Middle frontal gyrus (tissue), 1 donor: ENCODE data around the gene CRAT.

Source experiments
- DNase-seq: peaks from one replicate; pipeline ENCODE4 v3.0.0-alpha.2; 2015; ENCODE audit warnings: low spot score; ENCODE audit errors: extremely low spot score

Gene CRAT

DNA sequence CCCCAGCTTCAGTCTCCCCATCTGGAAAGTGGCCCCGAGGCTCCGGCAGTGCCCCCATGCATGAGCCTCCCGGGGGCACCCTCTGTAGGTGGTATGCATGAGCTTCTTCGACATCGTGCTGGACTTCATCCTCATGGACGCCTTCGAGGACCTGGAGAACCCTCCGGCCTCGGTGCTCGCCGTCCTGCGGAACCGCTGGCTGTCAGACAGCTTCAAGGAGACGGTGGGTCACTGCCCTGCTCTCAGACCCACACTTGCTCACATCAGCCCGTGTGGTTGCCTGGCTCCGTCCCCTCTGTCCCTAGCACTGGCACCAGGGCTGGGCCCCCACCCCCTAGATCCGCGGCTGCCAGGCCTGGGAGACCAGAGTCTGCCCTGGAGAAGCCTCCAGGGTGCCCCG lies 42.5 kb downstream of the CRAT start:
- DNase-seq = no peak

DNA sequence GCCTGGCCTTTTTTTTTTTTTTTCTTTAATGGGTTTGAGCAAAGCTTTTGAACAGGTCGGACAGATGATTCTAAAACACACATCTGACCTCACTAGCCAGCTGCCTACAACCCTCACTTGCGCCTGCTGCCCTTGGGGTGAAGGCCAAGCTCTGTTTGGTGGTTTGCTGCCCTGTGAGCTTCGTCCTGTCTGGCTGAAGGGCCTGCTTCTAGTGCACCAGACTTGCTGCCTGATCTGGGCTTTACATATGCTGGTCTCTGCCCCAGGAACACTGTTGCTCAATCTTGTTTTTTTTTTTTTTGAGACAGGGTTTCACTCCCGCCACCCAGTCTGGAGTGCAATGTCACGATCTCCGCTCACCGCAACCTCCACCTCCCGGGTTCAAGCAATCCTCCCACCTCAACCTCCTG lies 46.1 kb downstream of the CRAT start:
- no peak for DNase-seq

DNA sequence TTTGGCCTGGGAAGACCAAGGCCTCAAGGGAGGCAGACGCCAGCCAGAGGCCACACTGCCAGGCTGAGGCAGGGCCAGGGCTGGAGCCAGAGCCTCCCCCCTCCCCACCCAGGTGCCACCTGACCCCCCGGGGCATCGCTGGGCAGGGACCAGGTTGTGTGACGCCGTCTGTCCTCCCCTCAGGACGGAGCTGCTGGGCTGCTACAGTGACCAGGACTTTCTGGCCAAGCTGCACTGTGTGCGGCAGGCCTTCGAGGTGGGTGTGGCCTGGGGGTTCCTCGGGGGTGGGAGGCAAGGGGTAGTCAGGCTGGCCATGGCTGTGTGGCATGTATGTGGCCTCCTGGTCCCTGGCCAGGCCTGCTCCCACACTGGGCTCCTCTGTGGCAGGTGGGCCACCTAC lies 47.5 kb downstream of the CRAT start:
- DNase-seq = no peak

DNA sequence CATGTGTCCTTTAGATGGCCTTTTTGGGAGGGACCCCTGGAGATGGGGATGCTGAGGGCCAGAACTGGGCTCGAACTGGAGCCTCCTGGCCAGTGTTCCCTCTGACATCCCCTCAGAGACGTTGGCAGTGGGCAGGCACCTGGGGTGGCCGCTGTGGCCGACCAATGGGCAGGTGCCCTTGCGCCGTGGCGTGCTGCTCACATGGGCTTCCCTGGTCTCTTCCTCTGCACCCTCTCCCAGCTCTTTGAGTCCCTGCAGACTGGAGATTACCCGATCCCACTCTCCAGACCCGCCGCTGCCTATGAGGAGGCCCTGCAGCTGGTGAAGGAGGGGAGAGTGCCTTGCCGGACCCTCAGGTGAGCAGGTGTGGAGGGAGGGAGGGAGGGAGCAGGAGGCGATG lies 49.6 kb downstream of the CRAT start:
- DNase-seq = no peak

DNA sequence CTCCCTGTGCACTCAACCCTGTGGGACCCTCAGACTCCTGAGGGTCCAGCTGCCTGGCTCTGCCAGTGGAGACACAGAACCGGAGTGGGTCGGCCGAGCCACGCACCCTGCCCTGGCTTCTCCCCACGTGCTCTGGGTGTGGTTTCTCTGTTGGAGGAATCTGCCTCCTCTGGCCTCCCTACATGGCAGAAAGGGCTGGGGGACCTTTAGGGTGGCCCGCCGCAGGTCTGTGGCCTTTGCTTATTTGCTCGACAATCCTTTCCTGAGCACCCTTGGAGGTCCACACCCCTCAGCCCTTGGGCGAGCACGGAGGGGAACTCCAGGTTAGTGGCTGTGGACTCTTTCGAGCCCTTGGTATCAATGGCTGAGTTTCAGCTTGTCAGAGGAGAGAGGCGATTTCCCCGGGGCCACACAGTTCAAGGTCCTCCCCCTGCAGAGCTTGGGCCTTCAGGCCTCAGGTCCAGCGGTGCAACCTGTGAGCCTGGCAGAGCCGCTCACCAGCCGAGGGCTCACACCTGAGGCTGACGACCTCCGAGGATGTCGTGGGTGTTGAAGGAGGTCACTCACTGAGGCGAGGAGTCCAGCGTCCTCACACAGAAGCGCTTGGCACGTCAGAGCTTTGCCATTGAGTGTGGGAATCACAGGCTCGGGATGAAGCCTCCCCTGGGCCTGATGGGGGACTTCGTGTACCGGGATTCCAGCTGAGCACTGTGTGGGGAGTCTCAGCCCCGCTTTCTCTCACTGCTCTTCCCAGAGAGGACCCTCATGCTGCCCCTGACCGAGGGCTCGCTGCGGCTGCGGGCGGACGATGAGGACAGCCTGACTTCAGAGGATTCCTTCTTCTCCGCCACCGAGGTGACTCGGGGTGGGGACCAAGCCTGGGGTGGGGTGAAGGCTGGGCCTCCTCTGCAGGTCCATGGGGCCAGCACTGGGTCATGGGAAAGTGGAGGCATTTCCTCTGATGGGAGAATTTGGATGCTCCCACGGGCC lies 50.5 kb downstream of the CRAT start:
- no peak for DNase-seq

DNA sequence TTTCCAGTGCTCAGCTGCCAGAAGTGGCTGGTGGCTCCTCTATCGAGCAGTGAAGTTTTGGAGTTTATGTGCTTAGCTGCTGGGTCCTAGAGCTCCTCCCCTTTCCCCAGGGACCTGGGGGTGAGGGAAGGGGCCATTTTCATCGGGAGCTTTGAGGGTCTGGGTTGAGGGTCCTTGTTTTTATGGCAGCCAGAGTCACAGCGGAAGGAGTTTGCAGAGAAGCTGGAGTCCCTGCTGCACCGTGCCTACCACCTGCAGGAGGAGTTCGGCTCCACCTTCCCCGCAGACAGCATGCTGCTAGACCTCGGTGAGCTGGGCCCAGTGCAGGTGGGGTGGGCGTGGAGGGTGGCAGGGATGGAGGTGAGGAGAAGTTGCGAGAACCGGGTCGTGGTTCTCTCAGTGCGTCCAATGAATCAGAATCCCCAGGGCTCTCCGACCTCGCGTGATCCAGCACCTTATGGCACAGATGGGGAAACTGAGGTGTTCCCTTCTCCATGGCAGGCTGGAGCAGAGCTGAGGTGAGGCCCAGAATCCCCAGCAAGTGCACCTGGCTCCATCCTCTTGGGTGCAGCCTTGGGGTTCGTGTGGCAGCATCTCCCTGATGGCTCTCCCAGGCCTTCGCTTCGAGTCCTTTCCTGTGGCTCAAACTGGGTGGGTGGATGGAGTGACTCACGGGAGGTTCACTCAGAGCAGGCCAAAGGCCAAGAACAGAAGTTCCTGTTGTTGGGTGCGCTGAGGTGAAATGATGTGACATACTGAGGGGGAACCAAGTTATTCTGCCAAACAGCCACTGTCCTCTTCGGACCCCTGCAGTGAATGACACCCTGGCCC lies 51.4 kb downstream of the CRAT start:
- no peak for DNase-seq

DNA sequence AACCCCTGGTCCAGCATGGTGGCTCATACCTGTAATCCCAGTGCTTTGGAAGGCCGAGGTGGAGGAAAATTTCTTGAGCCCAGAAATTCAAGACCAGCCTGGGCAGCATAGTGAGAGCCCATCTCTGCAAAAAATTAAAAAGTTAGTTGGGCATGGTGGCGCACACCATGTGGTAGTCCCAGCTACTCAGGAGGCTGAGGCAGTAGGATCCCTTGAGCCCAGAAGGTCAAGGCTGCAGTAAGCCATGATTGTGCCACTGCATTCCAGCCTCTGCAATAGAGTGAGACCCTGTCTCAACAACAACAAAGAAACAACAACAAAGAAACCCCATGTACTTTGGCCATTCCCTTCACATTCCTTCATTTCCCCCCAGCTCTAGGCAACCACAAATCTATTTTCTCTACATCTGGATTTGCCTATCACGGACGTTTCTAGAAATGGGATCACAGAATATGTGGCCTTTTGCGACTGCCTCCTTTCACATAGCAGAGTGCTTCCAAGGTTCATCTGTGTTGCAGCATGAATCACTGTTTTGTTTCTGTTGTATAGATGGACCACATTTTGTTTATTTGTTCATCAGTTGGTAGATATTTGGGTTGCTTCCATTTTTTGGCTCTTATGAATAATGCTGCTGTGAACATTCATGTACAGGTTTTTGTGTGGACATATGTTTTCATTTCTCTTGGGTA lies 56.3 kb downstream of the CRAT start:
- no peak for DNase-seq

DNA sequence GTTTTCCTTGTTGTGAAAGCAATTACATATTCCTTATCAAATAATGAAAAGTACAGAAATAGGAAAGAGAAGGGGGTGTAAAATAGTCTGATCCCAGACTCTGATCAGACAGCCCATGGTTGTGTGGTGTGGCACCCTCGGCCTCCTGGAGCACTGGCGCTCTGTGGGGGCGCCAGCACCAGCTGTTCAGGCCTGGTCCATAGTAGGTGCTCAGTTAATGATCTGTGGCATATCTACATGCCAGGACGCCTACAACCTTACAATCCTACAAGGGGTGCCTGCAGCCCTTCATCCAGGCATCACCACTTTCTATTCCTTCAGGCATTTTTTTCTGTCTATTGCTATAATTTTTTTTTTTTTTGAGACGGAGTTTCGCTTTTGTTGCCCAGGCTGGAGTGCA lies 57.6 kb downstream of the CRAT start:
- DNase-seq = no peak

DNA sequence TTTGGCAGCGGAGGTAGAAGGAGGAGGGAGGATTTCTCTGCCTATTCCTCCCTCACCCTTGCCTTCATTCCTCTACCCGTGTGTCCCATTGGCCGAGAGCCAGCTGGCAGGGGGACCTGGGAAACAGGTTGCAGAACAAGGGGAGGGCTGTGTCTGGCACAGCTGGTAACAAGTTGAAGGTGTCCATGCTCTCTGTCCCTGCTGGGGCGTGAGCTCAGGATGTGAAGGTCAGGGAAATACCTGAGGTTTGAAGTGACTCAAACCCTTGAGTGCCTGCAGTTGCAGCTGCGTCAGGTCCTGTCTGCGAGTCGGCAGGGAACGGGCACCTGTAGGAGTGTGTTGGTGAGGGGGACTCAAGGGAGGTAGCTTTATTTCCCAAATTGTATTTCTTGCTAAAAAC lies 58.0 kb downstream of the CRAT start:
- no peak for DNase-seq
